ENCODE data around the gene POU2F3.

GRCh38 chr11:120254788-120255518, 15.0 kb downstream of the POU2F3 start:
- TF ChIP-seq CTCF (conservative IDR thresholded peaks at IDR 0.05; ENCODE audit: low read depth, low read length) (no peak), EZH2phosphoT487 (IDR thresholded peaks at IDR 0.05; ENCODE audit: borderline replicate concordance, low read length) (no peak), EZH2 (IDR thresholded peaks at IDR 0.05; ENCODE audit: low read length, unreplicated experiment) (no peak)
